Adrenal gland (tissue), 12 donors: ENCODE results near the gene INTS15. TPM values are rescaled to one million over a fixed set of nuclear protein-coding genes. Genes with fewer than 3 reads are reported as not detected.

Experiments used
- DNase-seq, 7 donors: peaks; one replicate each; pipeline ENCODE4 v3.0.0-alpha.2; 2019 to 2020
- H3K27ac ChIP-seq, 5 donors: fragments of 200-600 bp; sonication (generic) in 4 of 5; 1 replicate in 3 of 5; 2 replicates in 2 of 5; pipeline versions ENCODE4 v1.5.1 to v1.8.0; 2016 to 2020; ENCODE audit warnings: mild to moderate bottlenecking in 1 of 5
- H3K27me3 ChIP-seq: fragments of 200-600 bp; 2 replicates; pipeline ENCODE4 v1.8.0; 2021
- H3K36me3 ChIP-seq, 2 donors: fragments of 200-600 bp; replicated peaks in 1 of 2; 1 replicate in 1 of 2; 2 replicates in 1 of 2; pipeline versions ENCODE4 v1.5.1 to v1.8.0; 2018 to 2022
- H3K4me1 ChIP-seq, 2 donors: fragments of 200-600 bp; replicated peaks in 1 of 2; 1 replicate in 1 of 2; 2 replicates in 1 of 2; pipeline versions ENCODE4 v1.5.1 to v1.8.0; 2018 to 2021
- H3K4me3 ChIP-seq, 4 donors: fragments of 200-600 bp; sonication (generic) in 3 of 4; one replicate each; pipeline ENCODE4 v1.5.1; 2016 to 2018
- H3K9me3 ChIP-seq, 3 donors: fragments of 200-600 bp; sonication (generic) in 1 of 3; replicated peaks in 1 of 3; 1 replicate in 2 of 3; 2 replicates in 1 of 3; pipeline versions ENCODE4 v1.5.1 to v1.8.0; 2016 to 2021
- CTCF ChIP-seq, 6 experiments: fragments of 450-650 bp in 4 of 6; fragments of 200-600 bp in 2 of 6; sonication (generic) in 1 of 6; IDR thresholded peaks; 1 replicate in 5 of 6; 2 replicates in 1 of 6; pipeline versions ENCODE4 v1.5.1 to v1.8.0; 2016 to 2021; ENCODE audit warnings: antibody characterized with exemption in 6 of 6, mild to moderate bottlenecking in 2 of 6, moderate library complexity in 1 of 6
- POLR2A ChIP-seq, 2 donors: fragments of 450-650 bp; IDR thresholded peaks; one replicate each; pipeline ENCODE4 v1.6.1; 2017; ENCODE audit warnings: antibody characterized with exemption in 2 of 2, mild to moderate bottlenecking in 2 of 2, moderate library complexity in 1 of 2
- WGBS, 4 donors: extraction: QIAGEN DNeasy Blood & Tissue Kit in 2 of 4; methylation state at CpG; one replicate each; pipeline versions ENCODE4 v1.1.5 to v1.1.7; 2013 to 2017; 5-methylcytosine and 5-hydroxymethylcytosine counted together
- intact Hi-C, 2 donors: fragments of 100-400 bp; cut with DNase I; formaldehyde crosslinking; loops; one replicate each; pipeline versions ENCODE4 v1.14.1 to v1.15.0; 2022 to 2023
- polyA plus RNA-seq, 3 donors: library from polyadenylated mRNA; stranded (reverse); fragments of 200-250 nt in 2 of 3; fragments of 350-450 nt in 1 of 3; fragmentation: Illumina TruSeq in 1 of 3; extraction: RNeasy Lipid Tissue Mini Kit (QIAGEN cat#74804) in 1 of 3; gene quantifications; one replicate each; pipeline ENCODE4 v1.2.3, GENCODE V29; 2013 to 2014
- total RNA-seq, 9 donors: library from RNA; depleted of rRNA in 4 of 9; stranded (reverse); fragments of >200 nt in 4 of 9; fragments of 120-200 nt in 1 of 9; fragmentation: NEBNext Ultra II Directional in 1 of 9; extraction: Animal tissue kit (Norgen Biotek cat#: 25700) in 1 of 9; gene quantifications; one replicate each; pipeline versions ENCODE4 v1.1.0 to v1.2.4, GENCODE V29; 2013 to 2023
- donor health status: healthy with polysubstance abuse.
- donor health status: Bipolar disorder and iron deficiency.
- donor health status: DM: yes; HTN: yes; CAD: no.
- donor health status: DM: no; HTN: no; CAD: no.
- donor health status: DM: no; HTN: no; CAD: no.
- donor health status: DM: yes; HTN: yes; CAD: no.

Gene INTS15
- total and polyA plus RNA-seq, 12 donors: 14.5 to 36.2 (median 26.0) TPM

GRCh38 chr7:6615723-6616555 lies 26.1 kb downstream of the INTS15 start:
- WGBS, 4 donors: 7 to 86% (median 31%) methylated on average over 1 to 61 of the region's 63 CpGs
- intact Hi-C loops: no loop called here
- H3K36me3 ChIP-seq: no peaks in the 10 kb centered on the region
- H3K4me3 ChIP-seq: peak overlapping the region in 3 of 4 donors; percentile 16 to 79 (median 35)
- DNase-seq: peak; percentile 44 to 67 (median 52)
- peak overlapping the region in 1 of 5 donors; percentile 55 for H3K27ac ChIP-seq
- H3K27me3 ChIP-seq: no peaks in the 10 kb centered on the region
- H3K9me3 ChIP-seq: no peaks in the 10 kb centered on the region
- H3K4me1 ChIP-seq: peaks cover 0 to 9% of the 10 kb centered on the region in 2 donors
- no peak for TF ChIP-seq POLR2A (IDR thresholded peaks at IDR 0.05)
- no peak for TF ChIP-seq CTCF (IDR thresholded peaks at IDR 0.05)

- intact Hi-C loops: no loop called here
- Histone ChIP-seq H3K4me1 (peaks cover 0 to 9% of the 10 kb centered on the region in 2 donors), H3K4me3 (no peak overlapping the region), H3K36me3 (peaks cover 0 to 8% of the 10 kb centered on the region in 2 donors), H3K9me3 (no peaks in the 10 kb centered on the region), H3K27ac (no peak overlapping the region), H3K27me3 (no peaks in the 10 kb centered on the region)
- no peak for DNase-seq
- TF ChIP-seq CTCF (IDR thresholded peaks at IDR 0.05) (no peak), POLR2A (IDR thresholded peaks at IDR 0.05) (no peak)
- WGBS, 4 donors: 88 to 91% (median 89%) methylated on average over 8 to 20 of the region's 20 CpGs
Measured at GRCh38 chr7:6616854-6617643, 27.2 kb downstream of the INTS15 start.

- Histone ChIP-seq H3K36me3 (peaks cover 0 to 8% of the 10 kb centered on the region in 2 donors), H3K4me3 (no peak overlapping the region), H3K4me1 (peaks cover 0 to 9% of the 10 kb centered on the region in 2 donors), H3K9me3 (no peaks in the 10 kb centered on the region), H3K27ac (no peak overlapping the region), H3K27me3 (no peaks in the 10 kb centered on the region)
- DNase-seq: no peak
- WGBS, 4 donors: 72 to 85% (median 79%) methylated on average over 4 of the region's 4 CpGs
- intact Hi-C loops: no loop called here
- no peak for TF ChIP-seq POLR2A (IDR thresholded peaks at IDR 0.05)
- TF ChIP-seq CTCF (IDR thresholded peaks at IDR 0.05): no peak
Measured at GRCh38 chr7:6618621-6619020, 28.8 kb downstream of the INTS15 start.

GRCh38 chr7:6619961-6620360 lies 30.1 kb downstream of the INTS15 start:
- Histone ChIP-seq H3K9me3 (no peaks in the 10 kb centered on the region), H3K27me3 (no peaks in the 10 kb centered on the region), H3K27ac (no peak overlapping the region), H3K36me3 (peaks cover 0 to 8% of the 10 kb centered on the region in 2 donors), H3K4me1 (peaks cover 0 to 8% of the 10 kb centered on the region in 2 donors), H3K4me3 (no peak overlapping the region)
- TF ChIP-seq CTCF (IDR thresholded peaks at IDR 0.05) (no peak), POLR2A (IDR thresholded peaks at IDR 0.05) (no peak)
- no peak for DNase-seq
- intact Hi-C loops: no loop called here
- WGBS, 4 donors: 83 to 97% (median 89%) methylated on average over 3 of the region's 3 CpGs
